ENCODE measurements around the gene KLK15.
A peak's percentile ranks its signal among the peaks of the same experiment; 100 is the strongest.

KLK15 gene

GRCh38 chr19:50798659-50799546, 34.5 kb downstream of the KLK15 start:
- Histone ChIP-seq H3K9me3 (ENCODE audit: low read depth, low read length) (no peaks in the 10 kb centered on the region), H3K9ac (ENCODE audit: insufficient read length) (no peak overlapping the region), H3K36me3 (ENCODE audit: insufficient read depth, low read length) (peaks cover 65% of the 10 kb centered on the region), H3K4me3 (no peak overlapping the region), H3K27ac (no peak overlapping the region)
- no peak for DNase-seq (ENCODE audit: low read depth, low spot score)
- no peak for TF ChIP-seq POLR2AphosphoS5 (IDR thresholded peaks at IDR 0.05; ENCODE audit: borderline replicate concordance, low read depth, low read length)
- TF ChIP-seq EZH2 (IDR thresholded peaks at IDR 0.05) = no peak
- TF ChIP-seq FOXP2 (optimal IDR thresholded peaks at IDR 0.05; ENCODE audit: control extremely low read depth, extremely low read length, insufficient read depth) = no peak

GRCh38 chr19:50797781-50798658, 35.4 kb downstream of the KLK15 start:
- H3K4me3 ChIP-seq = no peak overlapping the region
- TF ChIP-seq FOXP2 (optimal IDR thresholded peaks at IDR 0.05; ENCODE audit: control extremely low read depth, extremely low read length, insufficient read depth) = no peak
- no peak for TF ChIP-seq EZH2 (IDR thresholded peaks at IDR 0.05)
- peak; percentile 40 for TF ChIP-seq POLR2AphosphoS5 (IDR thresholded peaks at IDR 0.05; ENCODE audit: borderline replicate concordance, low read depth, low read length)
- H3K9me3 ChIP-seq (ENCODE audit: low read depth, low read length) = no peaks in the 10 kb centered on the region
- no peak for DNase-seq (ENCODE audit: low read depth, low spot score)
- peaks cover 57% of the 10 kb centered on the region for H3K36me3 ChIP-seq (ENCODE audit: insufficient read depth, low read length)
- 0 out of 2 replicates have a peak overlapping the region, but pooled peaks have one; percentile 31 for H3K27ac ChIP-seq
- H3K9ac ChIP-seq (ENCODE audit: insufficient read length) = no peak overlapping the region

GRCh38 chr19:50797429-50797780, 36.0 kb downstream of the KLK15 start:
- H3K4me3 ChIP-seq = no peak overlapping the region

GRCh38 chr19:50796634-50797428, 36.5 kb downstream of the KLK15 start:
- H3K4me3 ChIP-seq = no peak overlapping the region
- DNase-seq (ENCODE audit: low read depth, low spot score) = no peak
- no peaks in the 10 kb centered on the region for H3K9me3 ChIP-seq (ENCODE audit: low read depth, low read length)
- H3K9ac ChIP-seq (ENCODE audit: insufficient read length) = no peak overlapping the region
- H3K36me3 ChIP-seq (ENCODE audit: insufficient read depth, low read length) = peaks cover 45% of the 10 kb centered on the region
- H3K27ac ChIP-seq = peak overlapping the region; percentile 62
- TF ChIP-seq EZH2 (IDR thresholded peaks at IDR 0.05) (no peak), POLR2AphosphoS5 (IDR thresholded peaks at IDR 0.05; ENCODE audit: borderline replicate concordance, low read depth, low read length) (peak; percentile 82)

More at GRCh38 chr19:50797429-50797780, 36.0 kb downstream of the KLK15 start:
- no peak for TF ChIP-seq POLR2AphosphoS5 (IDR thresholded peaks at IDR 0.05; ENCODE audit: borderline replicate concordance, low read depth, low read length)
- no peak for TF ChIP-seq FOXP2 (optimal IDR thresholded peaks at IDR 0.05; ENCODE audit: control extremely low read depth, extremely low read length, insufficient read depth)
- no peak for TF ChIP-seq EZH2 (IDR thresholded peaks at IDR 0.05)
- Histone ChIP-seq H3K9me3 (ENCODE audit: low read depth, low read length) (no peaks in the 10 kb centered on the region), H3K36me3 (ENCODE audit: insufficient read depth, low read length) (peaks cover 51% of the 10 kb centered on the region), H3K27ac (0 out of 2 replicates have a peak overlapping the region, but pooled peaks have one; percentile 31), H3K9ac (ENCODE audit: insufficient read length) (no peak overlapping the region)
- no peak for DNase-seq (ENCODE audit: low read depth, low spot score)

- DNase-seq (ENCODE audit: low read depth, low spot score) = no peak
- Histone ChIP-seq H3K9ac (ENCODE audit: insufficient read length) (no peak overlapping the region), H3K4me3 (no peak overlapping the region), H3K27ac (peak overlapping the region; percentile 62; the same call in 1 of the 2 replicates), H3K9me3 (ENCODE audit: low read depth, low read length) (no peaks in the 10 kb centered on the region), H3K36me3 (ENCODE audit: insufficient read depth, low read length) (peaks cover 41% of the 10 kb centered on the region)
- no peak for TF ChIP-seq POLR2AphosphoS5 (IDR thresholded peaks at IDR 0.05; ENCODE audit: borderline replicate concordance, low read depth, low read length)
- TF ChIP-seq EZH2 (IDR thresholded peaks at IDR 0.05) = no peak
- TF ChIP-seq FOXP2 (optimal IDR thresholded peaks at IDR 0.05; ENCODE audit: control extremely low read depth, extremely low read length, insufficient read depth) = no peak
Observed at GRCh38 chr19:50796128-50796633, 37.2 kb downstream of the KLK15 start.

- no peak for DNase-seq (ENCODE audit: low read depth, low spot score)
- Histone ChIP-seq H3K36me3 (ENCODE audit: insufficient read depth, low read length) (peaks cover 36% of the 10 kb centered on the region), H3K27ac (peak overlapping the region; percentile 47; the same call in 1 of the 2 replicates), H3K9me3 (ENCODE audit: low read depth, low read length) (no peaks in the 10 kb centered on the region), H3K9ac (ENCODE audit: insufficient read length) (no peak overlapping the region), H3K4me3 (no peak overlapping the region)
- TF ChIP-seq FOXP2 (optimal IDR thresholded peaks at IDR 0.05; ENCODE audit: control extremely low read depth, extremely low read length, insufficient read depth) = no peak
- no peak for TF ChIP-seq EZH2 (IDR thresholded peaks at IDR 0.05)
- no peak; the same call in 1 of the 2 replicates for TF ChIP-seq POLR2AphosphoS5 (IDR thresholded peaks at IDR 0.05; ENCODE audit: borderline replicate concordance, low read depth, low read length)
Observed at GRCh38 chr19:50795664-50796073, 37.7 kb downstream of the KLK15 start.

- TF ChIP-seq FOXP2 (optimal IDR thresholded peaks at IDR 0.05; ENCODE audit: control extremely low read depth, extremely low read length, insufficient read depth) (no peak), EZH2 (IDR thresholded peaks at IDR 0.05) (no peak), POLR2AphosphoS5 (IDR thresholded peaks at IDR 0.05; ENCODE audit: borderline replicate concordance, low read depth, low read length) (peak; percentile 87)
- peak overlapping the region; percentile 47; the same call in 1 of the 2 replicates for H3K27ac ChIP-seq
- DNase-seq (ENCODE audit: low read depth, low spot score) = no peak
- no peaks in the 10 kb centered on the region for H3K9me3 ChIP-seq (ENCODE audit: low read depth, low read length)
- peaks cover 30% of the 10 kb centered on the region for H3K36me3 ChIP-seq (ENCODE audit: insufficient read depth, low read length)
- H3K9ac ChIP-seq (ENCODE audit: insufficient read length) = no peak overlapping the region
- H3K4me3 ChIP-seq = no peak overlapping the region
Observed at GRCh38 chr19:50794876-50795663, 38.3 kb downstream of the KLK15 start.
